ENCODE data around the gene APOL5.

The APOL5 gene

GRCh38 chr22:35712672-35713071 is 5.0 kb upstream of the APOL5 start:
- H3K27ac ChIP-seq: no peak overlapping the region
- TF ChIP-seq, protein P1, sequence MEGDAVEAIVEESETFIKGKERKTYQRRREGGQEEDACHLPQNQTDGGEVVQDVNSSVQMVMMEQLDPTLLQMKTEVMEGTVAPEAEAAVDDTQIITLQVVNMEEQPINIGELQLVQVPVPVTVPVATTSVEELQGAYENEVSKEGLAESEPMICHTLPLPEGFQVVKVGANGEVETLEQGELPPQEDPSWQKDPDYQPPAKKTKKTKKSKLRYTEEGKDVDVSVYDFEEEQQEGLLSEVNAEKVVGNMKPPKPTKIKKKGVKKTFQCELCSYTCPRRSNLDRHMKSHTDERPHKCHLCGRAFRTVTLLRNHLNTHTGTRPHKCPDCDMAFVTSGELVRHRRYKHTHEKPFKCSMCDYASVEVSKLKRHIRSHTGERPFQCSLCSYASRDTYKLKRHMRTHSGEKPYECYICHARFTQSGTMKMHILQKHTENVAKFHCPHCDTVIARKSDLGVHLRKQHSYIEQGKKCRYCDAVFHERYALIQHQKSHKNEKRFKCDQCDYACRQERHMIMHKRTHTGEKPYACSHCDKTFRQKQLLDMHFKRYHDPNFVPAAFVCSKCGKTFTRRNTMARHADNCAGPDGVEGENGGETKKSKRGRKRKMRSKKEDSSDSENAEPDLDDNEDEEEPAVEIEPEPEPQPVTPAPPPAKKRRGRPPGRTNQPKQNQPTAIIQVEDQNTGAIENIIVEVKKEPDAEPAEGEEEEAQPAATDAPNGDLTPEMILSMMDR (conservative IDR thresholded peaks at IDR 0.05): no peak

DNA sequence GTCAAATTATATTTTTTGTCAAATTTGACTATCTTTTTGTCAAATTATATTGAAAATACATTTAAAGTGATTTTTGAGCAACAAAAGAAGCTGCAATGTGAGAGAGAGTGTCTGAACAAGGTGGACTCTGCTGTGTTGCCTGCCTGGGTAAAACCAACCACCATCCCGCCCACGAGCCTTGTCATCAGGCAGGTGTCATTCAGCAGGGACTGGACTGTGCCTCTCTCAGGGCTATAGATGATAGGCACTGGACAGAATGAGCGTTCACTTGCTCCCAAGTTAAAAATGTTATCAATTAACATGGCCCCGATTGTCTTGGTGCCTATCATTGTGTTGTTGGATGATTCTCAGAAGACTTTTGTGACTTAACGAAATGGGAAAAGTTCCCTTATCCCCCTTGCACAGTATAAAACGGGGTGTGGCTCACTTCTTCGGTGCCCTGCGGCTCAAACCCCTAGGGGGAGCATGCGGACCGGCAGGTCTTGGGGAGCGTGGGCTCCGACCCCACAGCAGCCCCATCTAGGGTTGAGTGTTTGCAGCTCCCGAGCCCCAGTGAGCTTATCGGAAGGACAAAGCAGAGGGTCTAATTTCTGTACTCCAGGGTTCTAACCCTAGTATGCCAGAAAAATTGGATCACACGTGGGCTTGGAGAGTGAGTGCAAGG is 1.7 kb downstream of the APOL5 start:
- H3K27ac ChIP-seq: no peak overlapping the region
- TF ChIP-seq, protein P1 (conservative IDR thresholded peaks at IDR 0.05): no peak

GRCh38 chr22:35721960-35722359 is 4.3 kb downstream of the APOL5 start:
- H3K27ac ChIP-seq: no peak overlapping the region
- TF ChIP-seq, protein P1 (conservative IDR thresholded peaks at IDR 0.05): no peak

DNA sequence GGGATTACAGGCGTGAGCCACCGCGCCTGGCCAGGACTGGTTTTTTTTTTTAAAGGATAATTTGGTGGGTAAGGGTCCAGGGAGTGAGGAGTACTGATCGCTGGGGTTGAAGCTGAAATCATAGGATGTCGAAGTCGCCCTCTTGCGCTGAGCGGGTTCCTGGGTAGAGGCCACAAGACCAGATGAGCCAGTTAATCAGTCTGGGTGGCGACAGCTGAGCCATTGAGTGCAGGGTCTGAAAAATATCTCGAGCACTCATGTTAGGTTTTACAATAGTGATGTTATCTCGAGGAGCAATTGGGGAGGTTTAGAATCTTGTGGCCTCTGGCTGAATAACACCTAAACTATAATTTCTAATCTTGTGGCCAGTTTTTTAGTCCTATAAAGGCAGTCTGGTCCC is 7.8 kb downstream of the APOL5 start:
- no peak overlapping the region for H3K27ac ChIP-seq

GRCh38 chr22:35726398-35726797 is 8.7 kb downstream of the APOL5 start:
- TF ChIP-seq, protein P1 (conservative IDR thresholded peaks at IDR 0.05): no peak
- no peak overlapping the region for H3K27ac ChIP-seq

More for the DNA sequence above, 7.8 kb downstream of the APOL5 start:
- TF ChIP-seq, protein P1 (conservative IDR thresholded peaks at IDR 0.05): no peak

DNA sequence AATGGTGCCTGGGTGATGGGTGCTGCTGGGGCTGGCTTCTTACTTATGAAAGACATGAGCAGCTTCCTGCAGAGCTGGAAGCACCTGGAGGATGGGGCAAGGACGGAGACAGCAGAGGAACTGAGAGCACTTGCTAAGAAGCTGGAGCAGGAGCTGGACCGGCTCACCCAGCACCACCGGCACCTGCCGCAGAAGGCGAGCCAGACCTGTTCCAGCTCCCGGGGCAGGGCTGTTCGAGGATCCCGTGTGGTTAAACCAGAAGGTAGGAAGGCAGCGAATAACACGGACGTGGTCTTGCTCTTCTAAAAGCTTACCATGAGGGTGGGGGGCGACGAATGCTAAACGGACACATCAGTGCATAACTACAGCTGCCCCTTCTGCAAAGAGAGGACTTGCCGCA is 9.3 kb downstream of the APOL5 start:
- TF ChIP-seq, protein P1 (conservative IDR thresholded peaks at IDR 0.05): no peak
- no peak overlapping the region for H3K27ac ChIP-seq

GRCh38 chr22:35727436-35727835 is 9.8 kb downstream of the APOL5 start:
- H3K27ac ChIP-seq: no peak overlapping the region

More at GRCh38 chr22:35727436-35727835, 9.8 kb downstream of the APOL5 start:
- TF ChIP-seq, protein P1 (conservative IDR thresholded peaks at IDR 0.05): no peak

All from VCaP (cell line).